ENCODE results near the gene PAPOLG.

The PAPOLG gene

DNA sequence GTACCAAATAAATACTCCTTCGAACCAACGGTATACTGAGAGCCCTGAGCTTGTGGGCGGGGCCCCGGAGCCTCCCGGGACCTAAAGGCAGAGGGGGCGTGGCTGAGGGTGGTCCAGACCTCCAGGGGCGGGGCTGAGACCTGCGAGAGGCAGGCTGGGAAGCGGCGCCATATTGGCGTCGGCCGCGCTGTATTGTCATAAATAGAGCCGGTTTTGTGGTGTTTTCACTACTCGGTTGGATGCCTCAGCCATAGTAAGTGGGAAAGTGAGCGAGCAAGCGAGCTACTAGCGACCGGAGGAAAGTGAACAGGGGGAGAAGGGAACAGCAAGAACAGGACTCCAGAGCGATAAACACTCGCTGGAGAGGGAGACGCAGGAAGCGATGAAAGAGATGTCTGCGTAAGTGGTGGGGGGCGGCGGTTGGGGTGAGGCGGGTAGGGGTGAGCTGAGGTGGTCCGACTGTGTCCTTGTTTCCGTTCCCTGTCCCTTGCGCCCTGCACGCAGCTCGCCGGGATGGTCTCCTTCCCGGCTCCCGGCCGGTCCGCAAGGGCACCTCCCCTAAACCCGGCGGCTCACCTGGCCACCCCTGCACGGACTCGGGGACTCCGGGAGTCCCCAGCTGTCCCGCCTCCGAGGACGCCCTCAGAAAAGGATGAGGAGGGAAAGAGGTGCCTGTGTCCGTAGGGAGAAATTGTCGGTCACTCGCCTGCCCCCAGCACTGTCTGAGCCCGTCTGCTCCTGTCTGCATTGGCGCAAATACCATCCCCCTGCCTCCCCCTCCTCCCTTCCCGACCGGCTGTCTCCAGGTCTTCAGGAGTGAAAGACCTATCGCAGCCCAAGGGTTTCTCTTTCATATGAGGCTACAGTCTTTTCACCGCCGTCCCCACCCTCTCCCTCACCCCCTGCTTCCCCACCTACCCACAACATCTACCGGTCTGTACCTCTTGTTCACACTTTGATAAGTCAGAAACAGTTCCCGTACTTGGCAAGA, at the start of gene PAPOLG:
TSS of gene PAPOLG (plus strand) at position 172 of the 991 bp plus-strand sequence. CDS start at position 383, 211 bp downstream.
- H3K4me3 ChIP-seq (replicated peaks; ENCODE audit: low read depth, low read length) = peak within 1 kb of the TSS; percentile 96
- DNase-seq (ENCODE audit: low read depth) = peak; percentile 90
- TF ChIP-seq, protein P1, sequence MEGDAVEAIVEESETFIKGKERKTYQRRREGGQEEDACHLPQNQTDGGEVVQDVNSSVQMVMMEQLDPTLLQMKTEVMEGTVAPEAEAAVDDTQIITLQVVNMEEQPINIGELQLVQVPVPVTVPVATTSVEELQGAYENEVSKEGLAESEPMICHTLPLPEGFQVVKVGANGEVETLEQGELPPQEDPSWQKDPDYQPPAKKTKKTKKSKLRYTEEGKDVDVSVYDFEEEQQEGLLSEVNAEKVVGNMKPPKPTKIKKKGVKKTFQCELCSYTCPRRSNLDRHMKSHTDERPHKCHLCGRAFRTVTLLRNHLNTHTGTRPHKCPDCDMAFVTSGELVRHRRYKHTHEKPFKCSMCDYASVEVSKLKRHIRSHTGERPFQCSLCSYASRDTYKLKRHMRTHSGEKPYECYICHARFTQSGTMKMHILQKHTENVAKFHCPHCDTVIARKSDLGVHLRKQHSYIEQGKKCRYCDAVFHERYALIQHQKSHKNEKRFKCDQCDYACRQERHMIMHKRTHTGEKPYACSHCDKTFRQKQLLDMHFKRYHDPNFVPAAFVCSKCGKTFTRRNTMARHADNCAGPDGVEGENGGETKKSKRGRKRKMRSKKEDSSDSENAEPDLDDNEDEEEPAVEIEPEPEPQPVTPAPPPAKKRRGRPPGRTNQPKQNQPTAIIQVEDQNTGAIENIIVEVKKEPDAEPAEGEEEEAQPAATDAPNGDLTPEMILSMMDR (IDR thresholded peaks at IDR 0.05; ENCODE audit: low read length, missing control alignments) = no peak

DNA sequence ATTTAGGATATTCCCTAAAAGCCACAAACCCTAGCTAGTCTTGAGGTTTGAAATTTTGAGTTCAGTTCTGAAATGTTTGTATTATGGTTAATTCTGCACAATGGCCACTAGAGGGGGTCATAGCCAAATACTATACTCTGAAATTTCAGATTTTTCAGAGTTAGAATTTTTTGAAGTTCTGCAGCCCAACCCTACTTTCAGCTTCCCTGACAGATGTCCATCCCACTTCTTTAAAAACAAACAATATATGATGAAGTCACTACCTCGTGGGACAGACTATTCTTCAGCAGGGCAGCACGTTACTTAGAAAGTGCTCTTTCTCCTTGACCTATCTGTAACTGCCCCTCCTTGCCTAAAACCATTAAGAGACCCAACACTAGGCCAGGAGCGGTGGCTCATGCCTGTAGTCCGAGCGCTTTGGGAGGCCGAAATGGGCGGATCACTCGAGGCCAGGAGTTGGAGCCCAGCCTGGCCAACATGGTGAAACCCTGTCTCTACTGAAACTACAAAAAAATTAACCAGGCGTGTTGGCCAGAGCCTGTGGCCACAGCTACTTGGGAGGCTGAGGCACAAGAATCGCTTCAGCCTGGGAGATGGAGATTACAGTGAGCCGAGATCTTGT, 48.2 kb upstream of the PAPOLG start:
- TF ChIP-seq, protein P1 (IDR thresholded peaks at IDR 0.05; ENCODE audit: low read length, missing control alignments) = peak; percentile 67
- peak; percentile 52 for DNase-seq (ENCODE audit: low read depth)
- H3K4me3 ChIP-seq (replicated peaks; ENCODE audit: low read depth, low read length) = no peak overlapping the region

DNA sequence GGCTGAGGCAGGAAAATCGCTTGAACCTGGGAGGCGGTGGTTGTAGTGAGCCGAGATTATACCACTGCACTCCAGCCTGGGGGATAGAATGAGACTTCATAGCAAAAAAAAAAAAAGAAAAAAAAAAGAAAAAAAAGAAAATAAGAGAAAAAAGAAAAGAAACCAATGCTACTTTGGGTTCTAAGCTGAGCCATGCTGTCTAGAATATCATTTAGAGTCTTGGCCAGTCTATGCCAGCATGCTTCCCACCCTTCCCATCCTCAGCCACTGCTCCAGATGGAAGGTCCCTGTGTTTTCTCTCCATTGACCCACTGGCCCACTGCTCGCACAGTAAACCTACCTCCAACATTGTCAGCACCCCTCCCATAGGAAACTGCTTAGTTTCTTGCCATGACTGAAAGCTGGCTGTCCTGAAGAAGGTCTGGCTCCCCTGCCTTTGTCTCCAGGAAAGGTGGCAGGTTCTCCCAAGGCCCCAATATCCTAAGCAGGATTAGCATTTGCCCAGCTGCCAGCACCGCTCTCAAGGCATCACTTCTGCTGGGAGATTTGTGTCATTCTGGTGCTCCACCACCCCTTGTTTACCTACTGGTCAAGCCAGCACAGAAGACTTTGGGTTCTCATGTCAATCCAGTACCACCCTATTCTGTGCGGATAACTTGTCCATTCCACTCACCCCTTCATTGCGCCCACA, 47.3 kb upstream of the PAPOLG start:
- DNase-seq (ENCODE audit: low read depth) = no peak
- TF ChIP-seq, protein P1 (IDR thresholded peaks at IDR 0.05; ENCODE audit: low read length, missing control alignments) = no peak
- no peak overlapping the region for H3K4me3 ChIP-seq (replicated peaks; ENCODE audit: low read depth, low read length)

DNA sequence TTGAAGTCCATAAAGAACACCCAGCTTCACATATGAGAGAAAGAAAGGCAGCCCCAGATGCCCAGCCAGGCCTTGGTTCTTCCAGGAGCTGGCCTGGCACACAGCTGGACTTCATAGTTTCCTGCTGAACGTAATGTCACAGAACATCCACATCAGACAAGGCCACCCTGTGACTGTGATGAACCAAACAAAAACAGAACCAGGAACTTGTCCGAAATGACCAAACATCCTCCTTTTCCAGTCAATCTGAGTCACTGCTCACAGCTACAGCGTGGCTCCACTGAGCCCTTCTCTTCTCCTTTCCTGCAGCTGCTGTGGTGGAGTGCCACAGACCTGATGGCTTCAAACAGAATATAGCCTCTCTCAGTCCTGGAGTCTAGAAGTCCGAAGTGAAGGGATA, 45.4 kb upstream of the PAPOLG start:
- TF ChIP-seq, protein P1 (IDR thresholded peaks at IDR 0.05; ENCODE audit: low read length, missing control alignments) = no peak
- H3K4me3 ChIP-seq (replicated peaks; ENCODE audit: low read depth, low read length) = no peak overlapping the region
- peak; percentile 10 for DNase-seq (ENCODE audit: low read depth)

- DNase-seq (ENCODE audit: low read depth) = no peak
- H3K4me3 ChIP-seq (replicated peaks; ENCODE audit: low read depth, low read length) = no peak overlapping the region
- TF ChIP-seq, protein P1 (IDR thresholded peaks at IDR 0.05; ENCODE audit: low read length, missing control alignments) = no peak
These were observed 40.5 kb upstream of the PAPOLG start for GRCh38 chr2:60715561-60715960.

DNA sequence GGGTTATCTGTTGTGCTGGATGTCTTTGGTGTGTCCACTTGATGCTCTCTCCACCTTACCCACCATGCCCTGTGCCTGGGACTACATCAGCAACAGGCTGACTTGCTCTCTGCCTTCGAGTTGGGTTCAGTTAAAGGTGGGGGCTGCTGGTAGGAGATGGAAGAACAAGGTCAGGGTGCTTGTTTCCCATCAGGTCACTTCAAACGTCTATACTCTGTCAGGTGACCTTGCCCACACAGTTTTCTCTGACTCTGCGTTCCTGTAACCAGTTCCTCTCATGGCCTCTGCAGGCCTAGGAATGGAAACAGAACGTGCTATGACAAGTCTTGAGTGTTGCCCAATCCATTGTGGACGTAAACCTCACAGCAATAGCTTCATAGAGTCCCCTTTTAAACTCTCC, 38.4 kb upstream of the PAPOLG start:
- no peak overlapping the region for H3K4me3 ChIP-seq (replicated peaks; ENCODE audit: low read depth, low read length)
- TF ChIP-seq, protein P1 (IDR thresholded peaks at IDR 0.05; ENCODE audit: low read length, missing control alignments) = no peak
- no peak for DNase-seq (ENCODE audit: low read depth)

Data from fibroblast of pulmonary artery (primary cell).